Adipocyte (in vitro differentiated cells): ENCODE measurements around the gene CAMTA1.

Source experiments
- DNase-seq: peaks from one replicate; pipeline ENCODE4 v3.0.0-alpha.2; 2015; ENCODE audit warnings: low read depth
- H3K27me3 ChIP-seq: replicated peaks from 2 replicates; pipeline ENCODE4 v1.7.0; 2013; ENCODE audit warnings: mild to moderate bottlenecking, low read length, moderate library complexity; ENCODE audit not compliant: control insufficient read depth, insufficient read depth
- H3K36me3 ChIP-seq: 2 replicates; pipeline ENCODE4 v1.7.0; 2013; ENCODE audit warnings: low read length, mild to moderate bottlenecking, moderate library complexity; ENCODE audit not compliant: control insufficient read depth, insufficient read depth, severe bottlenecking
- H3K4me1 ChIP-seq: 2 replicates; pipeline ENCODE4 v1.7.0; 2013; ENCODE audit warnings: mild to moderate bottlenecking, low read length, moderate library complexity; ENCODE audit not compliant: control insufficient read depth, insufficient read depth
- H3K4me3 ChIP-seq: 2 replicates; pipeline ENCODE4 v1.7.0; 2013; ENCODE audit warnings: mild to moderate bottlenecking, low read length, moderate library complexity
- H3K9ac ChIP-seq: 2 replicates; pipeline ENCODE4 v1.7.0; 2013; ENCODE audit warnings: mild to moderate bottlenecking, low read length, moderate library complexity
- H3K9me3 ChIP-seq: 2 replicates; pipeline ENCODE4 v1.7.0; 2013; ENCODE audit warnings: mild to moderate bottlenecking, low read length, moderate library complexity; ENCODE audit not compliant: control insufficient read depth

The CAMTA1 gene

GRCh38 chr1:7224081-7224534 lies 438.9 kb downstream of the CAMTA1 start:
- no peak for DNase-seq
- H3K9ac ChIP-seq = no peak overlapping the region
- H3K27me3 ChIP-seq = no peaks in the 10 kb centered on the region
- H3K4me3 ChIP-seq = no peak overlapping the region
- peaks cover 4% of the 10 kb centered on the region for H3K9me3 ChIP-seq
- no peaks in the 10 kb centered on the region for H3K36me3 ChIP-seq
- H3K4me1 ChIP-seq = no peaks in the 10 kb centered on the region

GRCh38 chr1:7224644-7225043 lies 439.4 kb downstream of the CAMTA1 start:
- DNase-seq = no peak
- Histone ChIP-seq H3K36me3 (no peaks in the 10 kb centered on the region), H3K4me1 (no peaks in the 10 kb centered on the region), H3K27me3 (no peaks in the 10 kb centered on the region), H3K9ac (no peak overlapping the region), H3K4me3 (no peak overlapping the region), H3K9me3 (peaks cover 3% of the 10 kb centered on the region)

- peak; percentile 18 for DNase-seq
Measured at GRCh38 chr1:7225711-7226505, 440.7 kb downstream of the CAMTA1 start.

GRCh38 chr1:7227654-7228053 lies 442.4 kb downstream of the CAMTA1 start:
- DNase-seq = no peak
- no peaks in the 10 kb centered on the region for H3K36me3 ChIP-seq
- no peaks in the 10 kb centered on the region for H3K9me3 ChIP-seq
- no peaks in the 10 kb centered on the region for H3K4me1 ChIP-seq
- H3K27me3 ChIP-seq = no peaks in the 10 kb centered on the region
- no peak overlapping the region for H3K4me3 ChIP-seq
- no peak overlapping the region for H3K9ac ChIP-seq

More at GRCh38 chr1:7225711-7226505, 440.7 kb downstream of the CAMTA1 start:
- Histone ChIP-seq H3K9me3 (no peaks in the 10 kb centered on the region), H3K4me3 (no peak overlapping the region), H3K4me1 (no peaks in the 10 kb centered on the region), H3K9ac (no peak overlapping the region), H3K36me3 (no peaks in the 10 kb centered on the region), H3K27me3 (no peaks in the 10 kb centered on the region)

- DNase-seq = no peak
- H3K9ac ChIP-seq = no peak overlapping the region
- H3K4me3 ChIP-seq = no peak overlapping the region
- no peaks in the 10 kb centered on the region for H3K4me1 ChIP-seq
- no peaks in the 10 kb centered on the region for H3K27me3 ChIP-seq
- H3K36me3 ChIP-seq = no peaks in the 10 kb centered on the region
- no peaks in the 10 kb centered on the region for H3K9me3 ChIP-seq
Measured at GRCh38 chr1:7228252-7228961, 443.2 kb downstream of the CAMTA1 start.

- Histone ChIP-seq H3K9ac (no peak overlapping the region), H3K27me3 (no peaks in the 10 kb centered on the region), H3K36me3 (no peaks in the 10 kb centered on the region), H3K4me3 (no peak overlapping the region), H3K9me3 (no peaks in the 10 kb centered on the region), H3K4me1 (no peaks in the 10 kb centered on the region)
- DNase-seq = no peak
Measured at GRCh38 chr1:7229186-7229585, 443.9 kb downstream of the CAMTA1 start.

- Histone ChIP-seq H3K36me3 (no peaks in the 10 kb centered on the region), H3K9me3 (no peaks in the 10 kb centered on the region), H3K4me1 (no peaks in the 10 kb centered on the region), H3K9ac (no peak overlapping the region), H3K27me3 (no peaks in the 10 kb centered on the region), H3K4me3 (no peak overlapping the region)
- peak; percentile 59 for DNase-seq
Measured at GRCh38 chr1:7229696-7230631, 444.7 kb downstream of the CAMTA1 start.

GRCh38 chr1:7232441-7233236 lies 447.4 kb downstream of the CAMTA1 start:
- Histone ChIP-seq H3K4me3 (no peak overlapping the region), H3K9me3 (no peaks in the 10 kb centered on the region), H3K27me3 (no peaks in the 10 kb centered on the region), H3K9ac (no peak overlapping the region), H3K4me1 (no peaks in the 10 kb centered on the region), H3K36me3 (no peaks in the 10 kb centered on the region)
- DNase-seq = no peak

GRCh38 chr1:7233237-7233540 lies 447.9 kb downstream of the CAMTA1 start:
- DNase-seq = no peak
- no peak overlapping the region for H3K9ac ChIP-seq

GRCh38 chr1:7233646-7234470 lies 448.6 kb downstream of the CAMTA1 start:
- Histone ChIP-seq H3K4me3 (no peak overlapping the region), H3K4me1 (no peaks in the 10 kb centered on the region), H3K36me3 (no peaks in the 10 kb centered on the region), H3K9ac (no peak overlapping the region), H3K27me3 (no peaks in the 10 kb centered on the region), H3K9me3 (no peaks in the 10 kb centered on the region)
- DNase-seq = no peak

More at GRCh38 chr1:7233237-7233540, 447.9 kb downstream of the CAMTA1 start:
- no peaks in the 10 kb centered on the region for H3K27me3 ChIP-seq
- H3K9me3 ChIP-seq = no peaks in the 10 kb centered on the region
- H3K36me3 ChIP-seq = no peaks in the 10 kb centered on the region
- no peak overlapping the region for H3K4me3 ChIP-seq
- no peaks in the 10 kb centered on the region for H3K4me1 ChIP-seq
